BE2C (cell line): ENCODE data around the gene NXPH2.

Experiments used
- DNase-seq: peaks from one replicate; pipeline ENCODE4 v3.0.0-alpha.2; 2020
- H3K27me3 ChIP-seq: fragments of 250-450 bp; sonication (Bioruptor Pico); 2 replicates; pipeline ENCODE4 v1.5.1; 2020; ENCODE audit warnings: mild to moderate bottlenecking
- H3K36me3 ChIP-seq: fragments of 250-450 bp; sonication (Bioruptor Pico); 2 replicates; pipeline ENCODE4 v1.5.1; 2020; ENCODE audit warnings: mild to moderate bottlenecking
- H3K4me1 ChIP-seq: fragments of 250-450 bp; sonication (Bioruptor Pico); 2 replicates; pipeline ENCODE4 v1.5.1; 2020
- H3K4me3 ChIP-seq: 2 replicates; pipeline ENCODE4 v1.5.1; 2011; ENCODE audit warnings: low read depth, low read length
- H3K9me3 ChIP-seq: fragments of 250-450 bp; sonication (Bioruptor Pico); 2 replicates; pipeline ENCODE4 v1.5.1; 2020
- CTCF ChIP-seq: IDR thresholded peaks from 2 replicates; pipeline ENCODE4 v1.5.1; 2012; ENCODE audit warnings: mild to moderate bottlenecking, low read depth, low read length

The NXPH2 gene

GRCh38 chr2:138727956-138728355 lies 52.2 kb downstream of the NXPH2 start:
- Histone ChIP-seq H3K4me1 (no peaks in the 10 kb centered on the region), H3K9me3 (no peaks in the 10 kb centered on the region), H3K36me3 (no peaks in the 10 kb centered on the region), H3K4me3 (no peak overlapping the region), H3K27me3 (no peaks in the 10 kb centered on the region)
- no peak for TF ChIP-seq CTCF
- no peak for DNase-seq

DNA sequence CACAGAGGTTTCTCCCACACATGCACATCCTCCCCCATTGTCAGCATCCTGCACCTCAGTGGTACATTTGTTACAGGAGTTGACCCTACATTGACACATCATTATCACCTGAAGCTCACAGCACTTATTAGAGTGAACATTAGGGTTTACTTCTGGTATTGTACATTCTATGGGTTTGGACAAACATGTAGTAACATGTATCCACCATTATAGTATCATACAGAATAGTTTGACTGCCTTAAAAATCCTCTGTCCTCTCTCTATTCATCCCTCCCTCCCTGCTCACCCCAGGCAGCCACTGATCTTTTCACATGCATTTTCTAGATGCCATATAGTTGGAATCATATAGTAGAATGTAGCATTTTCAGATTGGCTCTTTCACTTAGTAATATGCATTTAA lies 53.5 kb downstream of the NXPH2 start:
- no peak for DNase-seq
- H3K36me3 ChIP-seq = no peaks in the 10 kb centered on the region
- H3K27me3 ChIP-seq = no peaks in the 10 kb centered on the region
- H3K4me1 ChIP-seq = no peaks in the 10 kb centered on the region
- no peaks in the 10 kb centered on the region for H3K9me3 ChIP-seq
- no peak overlapping the region for H3K4me3 ChIP-seq
- no peak for TF ChIP-seq CTCF

DNA sequence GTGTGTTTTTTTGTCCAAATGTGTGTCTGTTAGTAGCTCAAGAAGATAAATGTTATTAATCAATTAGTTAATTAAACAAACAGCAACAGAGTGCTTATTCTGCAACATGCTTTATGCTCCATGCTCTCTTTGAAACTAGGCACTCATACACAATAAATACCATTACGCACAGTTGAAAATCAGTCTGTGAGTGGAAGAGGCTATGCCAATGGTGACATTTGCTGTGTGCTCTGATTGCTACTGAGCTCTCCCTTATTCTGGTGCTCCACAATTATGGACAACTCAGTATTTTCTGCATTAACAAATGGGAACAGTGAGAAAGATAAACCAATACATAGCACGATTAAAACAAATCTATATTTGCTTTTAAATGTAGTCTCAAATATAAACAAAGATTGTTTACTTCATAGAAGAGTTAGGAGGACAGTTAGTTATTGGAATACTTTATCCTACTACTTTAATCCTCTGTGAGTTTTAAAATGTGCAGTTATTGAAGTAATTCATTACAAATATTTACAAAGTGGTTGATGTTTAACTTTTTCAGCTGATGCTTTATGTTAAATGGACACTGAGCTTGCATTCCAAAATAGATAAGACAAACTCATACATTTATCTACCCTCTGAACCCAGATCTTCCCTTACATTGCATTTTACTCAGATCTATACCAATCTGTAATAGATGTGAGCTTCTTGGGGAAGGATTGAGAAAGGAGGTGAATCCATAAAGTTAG lies 55.3 kb downstream of the NXPH2 start:
- Histone ChIP-seq H3K36me3 (no peaks in the 10 kb centered on the region), H3K27me3 (no peaks in the 10 kb centered on the region), H3K4me3 (no peak overlapping the region), H3K9me3 (no peaks in the 10 kb centered on the region), H3K4me1 (no peaks in the 10 kb centered on the region)
- no peak for DNase-seq
- TF ChIP-seq CTCF = no peak

DNA sequence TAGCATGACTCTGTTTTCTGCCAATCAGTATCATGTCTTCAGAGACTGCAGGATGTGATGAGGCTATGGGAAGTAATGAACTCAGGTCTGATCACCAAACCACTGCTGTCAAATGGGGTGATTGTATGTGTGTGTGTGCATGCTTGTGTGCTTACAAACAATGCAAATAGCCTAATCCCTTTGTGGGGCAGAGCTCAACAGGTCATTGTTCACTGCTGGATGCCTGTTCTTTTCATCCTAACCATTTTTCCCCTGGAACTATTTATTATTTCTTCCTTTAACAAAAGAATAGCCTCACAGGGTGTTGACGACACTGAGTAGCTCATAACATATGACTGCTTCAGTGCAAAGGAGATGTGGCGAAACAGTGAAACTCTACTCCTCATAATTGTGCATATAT lies 55.9 kb downstream of the NXPH2 start:
- Histone ChIP-seq H3K4me3 (no peak overlapping the region), H3K9me3 (no peaks in the 10 kb centered on the region), H3K27me3 (no peaks in the 10 kb centered on the region), H3K36me3 (no peaks in the 10 kb centered on the region), H3K4me1 (no peaks in the 10 kb centered on the region)
- no peak for TF ChIP-seq CTCF
- DNase-seq = no peak

GRCh38 chr2:138723196-138723987 lies 56.8 kb downstream of the NXPH2 start:
- Histone ChIP-seq H3K36me3 (no peaks in the 10 kb centered on the region), H3K9me3 (no peaks in the 10 kb centered on the region), H3K4me1 (no peaks in the 10 kb centered on the region), H3K4me3 (no peak overlapping the region), H3K27me3 (no peaks in the 10 kb centered on the region)
- TF ChIP-seq CTCF = no peak
- DNase-seq = no peak

DNA sequence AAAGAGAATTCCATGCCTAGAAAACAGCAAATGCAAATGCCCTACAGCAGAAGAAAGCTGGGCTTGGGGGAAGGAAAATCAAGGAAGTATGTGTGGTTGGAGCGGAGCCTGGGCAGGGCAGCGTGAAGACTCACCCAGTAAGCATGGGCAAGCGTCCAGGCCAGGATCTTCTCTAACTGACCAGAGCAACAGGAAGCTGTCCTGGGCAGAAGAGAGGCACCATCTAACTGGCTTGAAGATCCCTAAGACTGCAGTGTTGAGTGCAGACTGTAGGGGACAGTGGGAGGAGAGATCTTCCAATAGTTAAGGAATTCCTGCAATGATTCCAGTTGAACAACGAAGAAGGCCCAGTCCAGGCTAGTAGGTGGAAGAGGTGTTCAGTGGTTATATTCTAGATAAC lies 57.9 kb downstream of the NXPH2 start:
- Histone ChIP-seq H3K27me3 (no peaks in the 10 kb centered on the region), H3K4me3 (no peak overlapping the region), H3K4me1 (no peaks in the 10 kb centered on the region), H3K9me3 (no peaks in the 10 kb centered on the region), H3K36me3 (no peaks in the 10 kb centered on the region)
- TF ChIP-seq CTCF = no peak
- DNase-seq = no peak
